Keratinocyte (primary cell): ENCODE measurements around the gene SIMC1.

Experiments
- CTCF ChIP-seq, 3 experiments: IDR thresholded peaks in 1 of 3; conservative IDR thresholded peaks in 1 of 3; optimal IDR thresholded peaks in 1 of 3; 2 replicates in 2 of 3; 3 replicates in 1 of 3; pipeline versions ENCODE3 to v1.5.1; 2011; ENCODE audit warnings: low read length in 3 of 3, mild to moderate bottlenecking in 3 of 3, moderate library complexity in 2 of 3, control low read depth in 1 of 3, inconsistent platforms in 1 of 3; ENCODE audit not compliant: insufficient read depth in 2 of 3; ENCODE audit errors: extremely low read depth in 1 of 3
- EZH2 ChIP-seq: IDR thresholded peaks from one replicate; pipeline ENCODE4 v1.6.1; 2012; ENCODE audit warnings: inconsistent platforms, mild to moderate bottlenecking, low read length, moderate library complexity

- TF ChIP-seq CTCF (optimal IDR thresholded peaks at IDR 0.05 in 1 of 3, IDR thresholded peaks at IDR 0.05 in 1 of 3, conservative IDR thresholded peaks at IDR 0.05 in 1 of 3; ENCODE audit: extremely low read depth in 1 of 3, insufficient read depth in 2 of 3, low read length in 3 of 3) = no peak
- no peak for TF ChIP-seq EZH2
Observed at GRCh38 chr5:176317534-176318374, 79.5 kb downstream of the SIMC1 start.
